OCI-LY3 (cell line): ENCODE data around the gene IL1RAPL1.

ENCODE experiments used
- H2AFZ ChIP-seq: fragments of 200-600, 300-600 bp; shearing (Covaris generic); 2 replicates; pipeline ENCODE4 v1.6.0; 2014; ENCODE audit warnings: antibody characterized with exemption, low read depth, low read length
- H3K27ac ChIP-seq: fragments of 200-600, 300-600 bp; sonication (generic); 2 replicates; pipeline ENCODE4 v1.5.1; 2014; ENCODE audit warnings: mild to moderate bottlenecking, low read length, moderate library complexity, mixed read lengths
- H3K27me3 ChIP-seq: fragments of 200-600, 300-600 bp; sonication (generic); 2 replicates; pipeline ENCODE4 v1.6.1; 2014; ENCODE audit warnings: low read depth, low read length, mixed read lengths
- H3K36me3 ChIP-seq: fragments of 200-600, 300-600 bp; sonication (generic); replicated peaks from 2 replicates; pipeline ENCODE3; 2014; ENCODE audit warnings: low read depth, low read length, mixed read lengths
- H3K4me1 ChIP-seq: fragments of 300-600, 200-600 bp; sonication (generic); 2 replicates; pipeline ENCODE4 v1.6.1; 2014; ENCODE audit warnings: low read length, mixed read lengths
- H3K4me2 ChIP-seq: fragments of 200-600, 300-600 bp; sonication (generic); 2 replicates; pipeline ENCODE4 v1.6.1; 2014; ENCODE audit warnings: low read length, mixed read lengths
- H3K4me3 ChIP-seq: fragments of 300-600, 200-600 bp; sonication (generic); 2 replicates; pipeline ENCODE4 v1.5.1; 2014; ENCODE audit warnings: antibody characterized with exemption, mild to moderate bottlenecking, low read length, moderate library complexity
- H3K79me2 ChIP-seq: fragments of 300-600, 200-600 bp; shearing (Covaris generic); 2 replicates; pipeline ENCODE4 v1.6.1; 2014; ENCODE audit warnings: mild to moderate bottlenecking, low read length, mixed read lengths
- H3K9ac ChIP-seq: fragments of 300-600, 200-600 bp; shearing (Covaris generic); 2 replicates; pipeline ENCODE4 v1.6.0; 2014; ENCODE audit warnings: mild to moderate bottlenecking, low read length, moderate library complexity
- H3K9me3 ChIP-seq: fragments of 200-600, 300-600 bp; shearing (Covaris generic); 2 replicates; pipeline ENCODE4 v1.6.1; 2014; ENCODE audit warnings: low read length, mixed read lengths; ENCODE audit not compliant: insufficient read depth
- H4K20me1 ChIP-seq: fragments of 200-600, 300-600 bp; sonication (generic); 2 replicates; pipeline ENCODE4 v1.6.1; 2016; ENCODE audit warnings: low read length, mixed read lengths; ENCODE audit not compliant: insufficient read depth
- EZH2phosphoT487 ChIP-seq: fragments of 200-600 bp; shearing (Covaris generic); IDR thresholded peaks from 2 replicates; pipeline ENCODE4 v1.6.1; 2018; ENCODE audit warnings: antibody characterized with exemption, mixed run types, low read depth
- TF ChIP-seq, protein P1 (sequence below): fragments of 200-600, 300-600 bp; sonication (generic); IDR thresholded peaks from 2 replicates; pipeline ENCODE4 v1.5.1; 2014; ENCODE audit warnings: antibody characterized with exemption, low read length, low read depth

The IL1RAPL1 gene

GRCh38 chrX:29992083-29992482 is 1404.8 kb downstream of the IL1RAPL1 start:
- no peak overlapping the region for H3K4me3 ChIP-seq
- no peak overlapping the region for H3K4me2 ChIP-seq
- H3K79me2 ChIP-seq: no peaks in the 10 kb centered on the region
- H3K27ac ChIP-seq: no peak overlapping the region
- H3K9me3 ChIP-seq: no peaks in the 10 kb centered on the region
- H3K9ac ChIP-seq: no peak overlapping the region
- H3K4me1 ChIP-seq: no peaks in the 10 kb centered on the region; the same call in 1 of the 2 replicates
- H3K27me3 ChIP-seq: no peaks in the 10 kb centered on the region
- TF ChIP-seq EZH2phosphoT487: no peak
- TF ChIP-seq, protein P1, sequence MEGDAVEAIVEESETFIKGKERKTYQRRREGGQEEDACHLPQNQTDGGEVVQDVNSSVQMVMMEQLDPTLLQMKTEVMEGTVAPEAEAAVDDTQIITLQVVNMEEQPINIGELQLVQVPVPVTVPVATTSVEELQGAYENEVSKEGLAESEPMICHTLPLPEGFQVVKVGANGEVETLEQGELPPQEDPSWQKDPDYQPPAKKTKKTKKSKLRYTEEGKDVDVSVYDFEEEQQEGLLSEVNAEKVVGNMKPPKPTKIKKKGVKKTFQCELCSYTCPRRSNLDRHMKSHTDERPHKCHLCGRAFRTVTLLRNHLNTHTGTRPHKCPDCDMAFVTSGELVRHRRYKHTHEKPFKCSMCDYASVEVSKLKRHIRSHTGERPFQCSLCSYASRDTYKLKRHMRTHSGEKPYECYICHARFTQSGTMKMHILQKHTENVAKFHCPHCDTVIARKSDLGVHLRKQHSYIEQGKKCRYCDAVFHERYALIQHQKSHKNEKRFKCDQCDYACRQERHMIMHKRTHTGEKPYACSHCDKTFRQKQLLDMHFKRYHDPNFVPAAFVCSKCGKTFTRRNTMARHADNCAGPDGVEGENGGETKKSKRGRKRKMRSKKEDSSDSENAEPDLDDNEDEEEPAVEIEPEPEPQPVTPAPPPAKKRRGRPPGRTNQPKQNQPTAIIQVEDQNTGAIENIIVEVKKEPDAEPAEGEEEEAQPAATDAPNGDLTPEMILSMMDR: no peak
- H4K20me1 ChIP-seq: no peaks in the 10 kb centered on the region
- H3K36me3 ChIP-seq: no peaks in the 10 kb centered on the region
- no peak overlapping the region for H2AFZ ChIP-seq

- Histone ChIP-seq H3K9ac (no peak overlapping the region), H3K4me2 (no peak overlapping the region), H3K4me1 (no peaks in the 10 kb centered on the region), H3K36me3 (no peaks in the 10 kb centered on the region), H4K20me1 (no peaks in the 10 kb centered on the region), H3K4me3 (no peak overlapping the region), H3K79me2 (no peaks in the 10 kb centered on the region), H3K27ac (no peak overlapping the region), H2AFZ (no peak overlapping the region), H3K27me3 (no peaks in the 10 kb centered on the region), H3K9me3 (no peaks in the 10 kb centered on the region)
- no peak for TF ChIP-seq EZH2phosphoT487
- TF ChIP-seq, protein P1: no peak
Measured at GRCh38 chrX:30005813-30006212, 1418.6 kb downstream of the IL1RAPL1 start.
